ENCODE data around the gene ANKRD11.
"Not testable (repeated sequence)": the region's sequence is repeated elsewhere in the genome, so short reads cannot be mapped to it uniquely, and the experiment has no call there.

Gene ANKRD11

GRCh38 chr16:89280546-89281188 lies 209.7 kb downstream of the ANKRD11 start:
- DNase-seq (ENCODE audit: low spot score) = no peak

GRCh38 chr16:89279666-89280481 lies 210.5 kb downstream of the ANKRD11 start:
- DNase-seq (ENCODE audit: low spot score) = no peak

GRCh38 chr16:89278441-89279240 lies 211.7 kb downstream of the ANKRD11 start:
- DNase-seq (ENCODE audit: low spot score) = no peak

- DNase-seq (ENCODE audit: low spot score) = no peak
These were observed 212.6 kb downstream of the ANKRD11 start for GRCh38 chr16:89277641-89278341.

GRCh38 chr16:89277049-89277448 lies 213.3 kb downstream of the ANKRD11 start:
- DNase-seq (ENCODE audit: low spot score) = no peak

- no peak for DNase-seq (ENCODE audit: low spot score)
These were observed 214.3 kb downstream of the ANKRD11 start for GRCh38 chr16:89275837-89276720.

GRCh38 chr16:89275284-89275584 lies 215.1 kb downstream of the ANKRD11 start:
- no peak for DNase-seq (ENCODE audit: low spot score)

- DNase-seq (ENCODE audit: low spot score) = no peak
These were observed 215.6 kb downstream of the ANKRD11 start for GRCh38 chr16:89274561-89275283.

GRCh38 chr16:89273741-89274472 lies 216.5 kb downstream of the ANKRD11 start:
- DNase-seq (ENCODE audit: low spot score) = no peak

GRCh38 chr16:89272631-89273030 lies 217.7 kb downstream of the ANKRD11 start:
- no peak for DNase-seq (ENCODE audit: low spot score)

- DNase-seq (ENCODE audit: low spot score) = no peak
These were observed 219.6 kb downstream of the ANKRD11 start for GRCh38 chr16:89270666-89271345.

- no peak for DNase-seq (ENCODE audit: low spot score)
These were observed 220.3 kb downstream of the ANKRD11 start for GRCh38 chr16:89269805-89270665.

- DNase-seq (ENCODE audit: low spot score) = no peak
These were observed 221.2 kb downstream of the ANKRD11 start for GRCh38 chr16:89268987-89269735.

- no peak for DNase-seq (ENCODE audit: low spot score)
These were observed 221.8 kb downstream of the ANKRD11 start for GRCh38 chr16:89268585-89268984.

- not testable (repeated sequence) for DNase-seq (ENCODE audit: low spot score)
These were observed 222.6 kb downstream of the ANKRD11 start for GRCh38 chr16:89267746-89268145.

GRCh38 chr16:89266521-89267134 lies 223.7 kb downstream of the ANKRD11 start:
- no peak for DNase-seq (ENCODE audit: low spot score)

GRCh38 chr16:89265647-89266046 lies 224.7 kb downstream of the ANKRD11 start:
- no peak for DNase-seq (ENCODE audit: low spot score)

All from LoVo (cell line).